Skeletal muscle tissue (tissue), 4 donors: ENCODE measurements around the gene NELFA. TPM values are rescaled to one million over a fixed set of nuclear protein-coding genes. Genes with fewer than 3 reads are reported as not detected.

Experiments
- H3K27ac ChIP-seq: one replicate; pipeline ENCODE4 v1.7.0; 2013; ENCODE audit warnings: mild to moderate bottlenecking, low read depth, low read length, inconsistent platforms
- H3K27me3 ChIP-seq, 3 donors: one replicate each; pipeline ENCODE4 v1.7.0; 2013; ENCODE audit warnings: low read length in 3 of 3; ENCODE audit not compliant: control insufficient read depth in 3 of 3, insufficient read depth in 3 of 3
- H3K36me3 ChIP-seq, 3 donors: one replicate each; pipeline ENCODE4 v1.7.0; 2013; ENCODE audit warnings: low read length in 3 of 3; ENCODE audit not compliant: control insufficient read depth in 3 of 3, insufficient read depth in 3 of 3
- H3K4me1 ChIP-seq, 3 donors: one replicate each; pipeline ENCODE4 v1.7.0; 2013; ENCODE audit warnings: low read length in 3 of 3, mild to moderate bottlenecking in 3 of 3; ENCODE audit not compliant: control insufficient read depth in 3 of 3, insufficient read depth in 3 of 3
- H3K4me3 ChIP-seq, 3 donors: one replicate each; pipeline ENCODE4 v1.7.0; 2013; ENCODE audit warnings: low read length in 3 of 3
- H3K9ac ChIP-seq, 3 donors: one replicate each; pipeline ENCODE4 v1.7.0; 2013; ENCODE audit warnings: low read length in 3 of 3, mild to moderate bottlenecking in 3 of 3, moderate library complexity in 2 of 3, low read depth in 1 of 3
- H3K9me3 ChIP-seq, 3 donors: one replicate each; pipeline ENCODE4 v1.7.0; 2013; ENCODE audit warnings: low read length in 3 of 3; ENCODE audit not compliant: control insufficient read depth in 3 of 3
- total RNA-seq: library from RNA; depleted of rRNA; stranded (reverse); fragments of >200 nt; gene quantifications from one replicate; pipeline ENCODE4 v1.2.3, GENCODE V29; 2014
- donor health status: Osteomylitis.

The NELFA gene
- total RNA-seq, 1 donor from 2014 or later: 15.1 TPM

DNA sequence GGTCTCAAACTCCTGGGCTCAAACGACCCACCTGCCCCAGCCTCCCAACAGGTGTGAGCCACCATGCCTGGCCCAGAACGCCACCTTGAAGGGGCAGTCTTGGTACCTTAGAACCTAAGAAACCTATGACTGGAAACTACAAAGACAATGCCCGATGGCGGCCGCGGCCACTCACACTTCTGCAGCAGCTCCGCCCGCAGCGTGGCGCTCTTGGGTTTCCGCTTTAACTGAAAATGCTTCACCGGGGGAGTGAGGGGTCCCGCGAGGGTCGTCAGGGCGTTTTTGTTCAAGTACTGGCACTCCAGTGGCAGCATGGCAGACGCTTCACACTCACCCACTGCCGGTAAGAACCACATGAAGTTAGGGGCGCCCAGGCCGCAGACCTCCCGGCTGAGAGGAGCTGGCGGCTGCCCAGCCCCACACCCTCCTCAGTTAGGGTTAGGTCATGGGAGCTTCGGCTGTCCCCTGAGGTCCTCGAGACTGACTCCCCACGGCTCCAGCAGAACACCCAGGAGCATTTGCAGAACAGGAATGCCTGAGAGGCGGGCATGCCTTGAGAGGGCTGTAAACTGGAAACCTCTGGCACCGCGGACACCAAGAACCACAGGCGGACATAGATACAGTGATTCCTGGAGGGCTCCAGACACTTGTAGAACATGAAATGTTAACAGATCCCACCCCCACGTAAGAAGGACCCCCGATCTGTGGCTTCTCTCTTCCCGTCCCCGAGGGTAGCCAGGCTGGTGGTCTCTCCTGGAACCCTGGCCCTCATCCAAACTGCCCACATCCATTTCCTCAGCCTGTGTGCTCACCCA, 19.0 kb downstream of the NELFA start:
- Histone ChIP-seq H3K36me3 (peaks cover 43 to 51% (median 50%) of the 10 kb centered on the region in 3 donors), H3K4me3 (no peak overlapping the region), H3K27me3 (no peaks in the 10 kb centered on the region), H3K4me1 (peaks cover 0 to 4% (median 0%) of the 10 kb centered on the region in 3 donors), H3K27ac (no peak overlapping the region), H3K9me3 (no peaks in the 10 kb centered on the region), H3K9ac (no peak overlapping the region)

DNA sequence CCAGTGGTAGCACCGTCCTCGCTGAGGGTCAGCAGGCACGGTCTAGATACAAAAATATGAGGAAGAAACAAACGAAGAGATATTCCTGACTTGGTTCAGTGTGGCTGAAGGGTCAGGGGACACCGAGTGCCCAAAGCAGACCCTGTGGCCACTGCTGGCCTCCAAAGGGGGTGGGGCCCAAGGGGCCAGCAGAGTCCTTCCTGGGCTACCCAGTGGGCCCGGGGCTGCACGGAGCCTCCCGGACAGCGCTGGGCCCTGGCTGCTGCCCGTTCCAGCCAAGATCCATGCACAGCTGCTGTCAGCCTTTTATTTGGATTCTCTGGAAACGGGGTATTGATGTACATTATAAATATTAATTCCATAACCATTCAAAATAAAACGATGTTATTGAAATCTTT, 20.4 kb downstream of the NELFA start:
- Histone ChIP-seq H3K36me3 (peaks cover 55 to 64% (median 63%) of the 10 kb centered on the region in 3 donors), H3K27me3 (no peaks in the 10 kb centered on the region), H3K9ac (no peak overlapping the region), H3K9me3 (no peaks in the 10 kb centered on the region), H3K27ac (no peak overlapping the region), H3K4me1 (peaks cover 0 to 4% (median 0%) of the 10 kb centered on the region in 3 donors), H3K4me3 (no peak overlapping the region)

GRCh38 chr4:1987721-1988326, 20.9 kb downstream of the NELFA start:
- H3K27ac ChIP-seq: no peak overlapping the region
- H3K4me1 ChIP-seq: peaks cover 0 to 4% (median 0%) of the 10 kb centered on the region in 3 donors
- H3K27me3 ChIP-seq: no peaks in the 10 kb centered on the region
- no peak overlapping the region for H3K4me3 ChIP-seq
- no peaks in the 10 kb centered on the region for H3K9me3 ChIP-seq
- no peak overlapping the region for H3K9ac ChIP-seq
- H3K36me3 ChIP-seq: peaks cover 59 to 68% (median 66%) of the 10 kb centered on the region in 3 donors

GRCh38 chr4:1987296-1987695, 21.5 kb downstream of the NELFA start:
- H3K27ac ChIP-seq: no peak overlapping the region
- H3K9me3 ChIP-seq: no peaks in the 10 kb centered on the region
- peaks cover 64 to 71% (median 70%) of the 10 kb centered on the region in 3 donors for H3K36me3 ChIP-seq
- H3K27me3 ChIP-seq: no peaks in the 10 kb centered on the region
- no peak overlapping the region for H3K9ac ChIP-seq
- no peak overlapping the region for H3K4me3 ChIP-seq
- peaks cover 0 to 2% (median 0%) of the 10 kb centered on the region in 3 donors for H3K4me1 ChIP-seq

DNA sequence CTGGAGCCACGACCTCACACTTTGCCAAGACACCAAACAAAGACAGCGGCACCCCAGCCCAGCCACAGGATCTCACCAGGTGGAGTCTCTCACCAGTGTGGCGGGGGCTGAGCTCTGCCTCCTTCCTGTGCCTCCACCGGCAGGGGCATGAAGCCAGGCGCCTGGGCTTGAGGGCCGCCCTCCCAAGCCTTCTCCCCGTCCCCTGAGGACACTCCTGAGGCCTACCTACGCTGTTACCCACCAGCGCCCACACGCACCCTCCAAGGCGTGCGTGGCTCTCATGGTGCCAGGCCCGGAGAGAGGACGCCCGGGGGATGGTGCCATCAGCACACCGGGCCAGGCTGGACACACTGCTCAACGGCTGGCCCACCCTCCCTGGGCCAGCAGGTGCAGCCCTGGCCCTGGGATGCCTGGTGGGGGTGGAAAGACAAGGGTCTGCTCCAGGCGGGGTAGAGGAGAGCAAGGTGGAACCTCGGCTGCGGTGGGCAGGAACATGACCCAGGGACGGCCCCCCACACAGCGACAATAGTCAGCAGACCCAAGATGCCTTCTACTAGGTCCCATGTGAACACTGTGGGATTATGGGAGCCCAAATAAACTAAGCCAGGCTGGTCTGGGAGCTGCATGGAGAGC, 22.1 kb downstream of the NELFA start:
- peaks cover 66 to 74% (median 73%) of the 10 kb centered on the region in 3 donors for H3K36me3 ChIP-seq
- no peaks in the 10 kb centered on the region for H3K27me3 ChIP-seq
- no peak overlapping the region for H3K27ac ChIP-seq

DNA sequence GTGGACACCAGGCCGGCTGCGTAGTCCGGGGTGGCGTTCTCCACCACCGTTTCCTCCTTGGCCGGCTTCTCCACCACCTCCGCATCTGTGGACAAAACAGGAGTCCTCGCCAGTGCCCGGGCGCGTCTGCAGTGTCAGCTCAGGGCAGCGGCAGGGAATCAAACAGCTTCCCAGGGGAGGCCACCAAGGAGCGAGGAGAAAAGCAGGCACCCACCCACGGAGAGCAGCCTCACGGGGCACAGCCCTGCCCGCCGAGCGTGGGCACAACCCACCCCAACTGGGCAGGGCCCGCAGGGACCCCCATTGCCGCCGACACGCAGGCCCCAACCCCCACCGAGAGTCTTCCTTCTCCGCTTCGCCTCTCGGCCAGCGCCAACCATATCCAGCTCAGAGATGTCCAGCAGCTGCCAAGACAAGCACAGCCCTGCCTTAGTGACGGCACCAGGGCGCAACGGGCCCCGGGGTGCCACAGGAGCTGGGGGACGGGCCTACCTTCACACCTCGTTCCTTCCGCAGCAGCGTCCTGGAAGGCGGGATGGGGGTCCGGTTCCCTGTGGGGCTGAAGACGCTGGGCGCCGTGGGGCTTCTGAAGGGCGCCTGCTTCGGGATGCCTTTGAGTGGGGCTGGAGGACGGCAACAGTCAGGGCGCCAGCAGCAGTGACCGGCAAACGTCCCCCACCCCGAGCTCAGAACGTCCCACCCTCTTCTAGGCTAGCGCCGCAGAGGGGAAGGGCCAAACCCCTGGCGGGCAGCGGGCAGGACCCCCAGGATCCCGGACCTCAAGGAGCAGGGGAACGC, 22.8 kb downstream of the NELFA start:
- Histone ChIP-seq H3K9ac (no peak overlapping the region), H3K27ac (no peak overlapping the region), H3K4me3 (no peak overlapping the region), H3K27me3 (no peaks in the 10 kb centered on the region), H3K9me3 (no peaks in the 10 kb centered on the region), H3K4me1 (no peaks in the 10 kb centered on the region), H3K36me3 (peaks cover 73 to 76% (median 76%) of the 10 kb centered on the region in 3 donors)

More for the DNA sequence above, 22.1 kb downstream of the NELFA start:
- Histone ChIP-seq H3K4me3 (no peak overlapping the region), H3K9me3 (no peaks in the 10 kb centered on the region), H3K9ac (no peak overlapping the region), H3K4me1 (no peaks in the 10 kb centered on the region)

- no peaks in the 10 kb centered on the region for H3K4me1 ChIP-seq
- H3K9ac ChIP-seq: no peak overlapping the region
- H3K27me3 ChIP-seq: no peaks in the 10 kb centered on the region
- H3K4me3 ChIP-seq: no peak overlapping the region
- H3K27ac ChIP-seq: no peak overlapping the region
- no peaks in the 10 kb centered on the region for H3K9me3 ChIP-seq
- peaks cover 74 to 79% (median 77%) of the 10 kb centered on the region in 3 donors for H3K36me3 ChIP-seq
These were observed 23.5 kb downstream of the NELFA start for GRCh38 chr4:1985294-1985693.

DNA sequence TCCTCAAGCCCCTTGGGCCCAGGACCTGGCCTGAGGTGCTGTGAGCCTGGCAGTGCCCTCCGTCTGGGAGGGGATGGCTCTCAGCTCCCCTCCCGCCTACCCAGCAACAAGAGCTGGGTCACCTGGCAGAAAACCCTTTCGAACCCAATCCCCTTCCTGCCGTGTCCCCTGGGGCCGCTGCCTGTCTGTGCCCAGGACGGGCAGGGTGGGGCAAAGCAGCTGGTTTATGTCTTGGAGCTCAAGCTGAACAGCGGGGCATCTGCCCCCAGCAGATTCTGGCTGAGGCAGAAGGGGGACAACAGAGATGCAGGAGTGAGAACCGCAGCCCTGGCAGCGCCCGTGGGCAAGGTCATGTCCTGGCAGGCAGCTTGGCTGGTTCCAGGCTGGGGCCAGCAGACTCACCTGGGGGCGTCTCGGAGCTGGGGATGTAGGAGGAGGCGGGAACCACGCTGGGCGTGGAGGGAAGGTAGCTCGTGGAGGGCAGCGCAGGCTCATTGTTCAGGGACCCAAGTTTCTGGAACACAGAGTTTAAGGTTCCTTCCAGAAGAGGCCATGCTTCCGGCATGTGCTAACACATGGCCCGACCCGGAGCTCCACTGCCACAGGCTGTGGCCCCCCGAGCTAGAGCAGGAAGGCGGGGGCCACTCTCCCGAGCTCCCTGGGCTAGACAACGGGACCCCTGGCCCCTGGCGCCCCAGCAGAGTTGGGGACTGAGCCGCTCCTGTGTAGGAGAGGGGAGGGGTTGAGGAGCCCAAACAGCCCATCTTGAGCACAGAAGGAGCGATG, 24.2 kb downstream of the NELFA start:
- Histone ChIP-seq H3K9me3 (no peaks in the 10 kb centered on the region), H3K9ac (no peak overlapping the region), H3K36me3 (peaks cover 75 to 80% (median 78%) of the 10 kb centered on the region in 3 donors), H3K4me3 (no peak overlapping the region), H3K27me3 (no peaks in the 10 kb centered on the region), H3K4me1 (no peaks in the 10 kb centered on the region), H3K27ac (no peak overlapping the region)

GRCh38 chr4:1983846-1984405, 24.8 kb downstream of the NELFA start:
- no peak overlapping the region for H3K4me3 ChIP-seq
- no peaks in the 10 kb centered on the region for H3K9me3 ChIP-seq
- H3K27me3 ChIP-seq: no peaks in the 10 kb centered on the region
- peaks cover 74 to 80% (median 80%) of the 10 kb centered on the region in 3 donors for H3K36me3 ChIP-seq
- H3K27ac ChIP-seq: no peak overlapping the region
- H3K9ac ChIP-seq: no peak overlapping the region
- no peaks in the 10 kb centered on the region for H3K4me1 ChIP-seq
